ENCODE data around the gene RIOK1.

GRCh38 chr6:7463785-7464184 lies 74.2 kb downstream of the RIOK1 start:
- TF ChIP-seq CTCF (IDR thresholded peaks at IDR 0.05 in 4 of 5, conservative IDR thresholded peaks at IDR 0.05 in 1 of 5), result no peak
- no peak for TF ChIP-seq POLR2A (IDR thresholded peaks at IDR 0.05)
